ENCODE results near the gene TBPL2.

The TBPL2 gene

DNA sequence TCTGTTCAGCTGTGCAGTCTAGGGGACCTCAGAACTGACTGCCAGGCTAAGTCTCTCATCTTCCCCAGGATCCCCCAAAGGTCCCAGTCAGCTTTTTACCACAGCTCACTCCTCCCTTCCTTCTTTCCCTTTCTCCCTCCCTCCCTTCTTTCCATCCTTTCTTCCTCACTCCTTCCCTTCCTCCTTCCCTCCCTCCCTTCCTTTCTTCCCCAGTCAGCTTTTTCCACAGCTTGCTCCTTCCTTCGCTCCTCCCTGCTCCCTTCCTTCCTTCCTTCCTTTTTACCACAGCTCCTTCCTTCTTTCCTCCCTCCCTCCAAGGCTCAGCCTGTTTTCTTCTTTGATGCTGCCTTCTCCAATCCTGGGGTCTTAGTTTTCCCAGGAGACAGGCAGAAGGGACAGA is 68.0 kb downstream of the TBPL2 start:
- no CpG with 5 or more reads among the region's 1 CpG for WGBS (ENCODE audit: insufficient coverage, insufficient read length)
- no peaks in the 10 kb centered on the region for H3K4me1 ChIP-seq (ENCODE audit: control insufficient read depth, insufficient read depth, low read length)
- no peak overlapping the region for H3K4me3 ChIP-seq (ENCODE audit: low read length)
- DNase-seq (ENCODE audit: low read depth, low spot score): no peak
- 0 out of 2 replicates have a peak, but pooled peaks cover 5% of the 10 kb centered on the region for H3K36me3 ChIP-seq (ENCODE audit: control insufficient read depth, insufficient read depth, low read length)
- no peak overlapping the region for H3K27ac ChIP-seq (ENCODE audit: low read length)
- no peaks in the 10 kb centered on the region for H3K9me3 ChIP-seq (ENCODE audit: control insufficient read depth, insufficient read depth, low read length)
- H3K27me3 ChIP-seq (ENCODE audit: control insufficient read depth, insufficient read depth, low read length): no peaks in the 10 kb centered on the region

DNA sequence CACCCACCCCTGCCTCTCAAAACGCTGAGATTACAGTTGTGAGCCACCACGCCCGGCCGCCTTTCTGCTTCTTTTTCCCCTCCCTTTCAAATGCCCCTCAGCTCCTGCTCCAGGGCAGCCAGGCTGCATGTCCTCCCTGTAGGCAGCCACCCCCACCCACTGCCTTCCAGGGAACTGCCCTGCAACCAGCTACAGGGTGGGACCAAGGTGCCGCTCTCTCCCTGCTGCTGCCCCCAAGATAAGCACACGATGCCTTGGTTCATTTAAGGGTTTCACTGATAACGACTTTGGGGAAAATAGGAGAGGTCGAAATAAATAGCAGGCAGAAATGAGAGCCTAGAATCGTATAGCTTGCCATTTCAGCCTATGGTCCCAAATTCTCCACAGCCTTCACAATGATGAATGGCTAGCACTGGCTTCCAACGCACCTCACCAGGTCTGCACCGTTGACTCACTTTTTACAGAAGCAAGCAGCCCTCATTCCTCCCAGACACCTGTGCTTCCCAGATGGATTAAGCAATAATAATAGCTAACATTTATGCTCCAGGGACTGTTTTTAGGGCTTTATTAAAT is 69.4 kb downstream of the TBPL2 start:
- Histone ChIP-seq H3K36me3 (ENCODE audit: control insufficient read depth, insufficient read depth, low read length) (0 out of 2 replicates have a peak, but pooled peaks cover 3% of the 10 kb centered on the region), H3K4me1 (ENCODE audit: control insufficient read depth, insufficient read depth, low read length) (no peaks in the 10 kb centered on the region), H3K4me3 (ENCODE audit: low read length) (no peak overlapping the region), H3K27me3 (ENCODE audit: control insufficient read depth, insufficient read depth, low read length) (no peaks in the 10 kb centered on the region), H3K27ac (ENCODE audit: low read length) (no peak overlapping the region), H3K9me3 (ENCODE audit: control insufficient read depth, insufficient read depth, low read length) (no peaks in the 10 kb centered on the region)
- DNase-seq (ENCODE audit: low read depth, low spot score): no peak
- WGBS (ENCODE audit: insufficient coverage, insufficient read length): no CpG with 5 or more reads among the region's 11 CpGs

DNA sequence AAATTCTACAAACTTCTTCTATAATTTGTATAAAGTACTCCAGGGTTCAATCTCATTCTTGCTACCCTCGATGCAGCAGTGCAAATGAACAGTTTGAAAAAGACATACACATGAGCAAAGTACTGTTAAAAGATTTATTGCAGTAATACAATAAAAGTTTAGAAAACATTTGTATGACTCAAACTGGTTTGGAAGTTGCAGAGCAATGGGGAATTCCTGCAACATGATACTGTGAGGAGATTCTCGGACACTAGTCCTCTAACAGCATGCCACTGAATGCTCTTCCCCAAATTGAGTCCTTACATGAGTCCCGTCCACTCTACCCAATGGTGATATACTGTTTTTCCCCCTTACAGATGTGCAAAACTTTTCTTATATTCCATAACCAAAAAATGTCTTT is 74.1 kb downstream of the TBPL2 start:
- H3K27ac ChIP-seq (ENCODE audit: low read length): no peak overlapping the region
- H3K4me1 ChIP-seq (ENCODE audit: control insufficient read depth, insufficient read depth, low read length): no peaks in the 10 kb centered on the region
- no peaks in the 10 kb centered on the region for H3K27me3 ChIP-seq (ENCODE audit: control insufficient read depth, insufficient read depth, low read length)
- 0 out of 2 replicates have a peak, but pooled peaks cover 3% of the 10 kb centered on the region for H3K36me3 ChIP-seq (ENCODE audit: control insufficient read depth, insufficient read depth, low read length)
- no CpG with 5 or more reads among the region's 3 CpGs for WGBS (ENCODE audit: insufficient coverage, insufficient read length)
- H3K4me3 ChIP-seq (ENCODE audit: low read length): no peak overlapping the region
- DNase-seq (ENCODE audit: low read depth, low spot score): no peak
- H3K9me3 ChIP-seq (ENCODE audit: control insufficient read depth, insufficient read depth, low read length): no peaks in the 10 kb centered on the region

Measured in iPS DF 6.9 (cell line).